A549 (cell line): Measurements from ENCODE around the gene UST. TPM values are rescaled to one million over a fixed set of nuclear protein-coding genes. Genes with fewer than 3 reads are reported as not detected.

Experiments
- ATAC-seq, 2 experiments: fragments of 200-7000 bp in 1 of 2; fragments of >200 bp in 1 of 2; cut with Nextera tagmentation in 1 of 2; cut with Tn5 transposase in 1 of 2; 3 replicates each; pipeline versions ENCODE4 v1.8.0 to v1.9.1; 2018 to 2020; ENCODE audit warnings: mild to moderate bottlenecking in 1 of 2, moderate library complexity in 1 of 2
- CTCF ChIA-PET: fragments of 300-600 bp; sonication (Branson Sonifier 250); formaldehyde crosslinking; extraction: SDS; loops from one replicate; lab custom pipeline; 2021; ENCODE audit warnings: antibody characterized with exemption, inconsistent platforms; lab: Yijun Ruan, JAX
- POLR2A ChIA-PET: fragments of 350-600 bp; formaldehyde crosslinking; extraction: SDS; loops from one replicate; lab custom pipeline; 2021; ENCODE audit warnings: antibody characterized with exemption, inconsistent platforms; lab: Yijun Ruan, JAX
- DNase-seq, 2 experiments: peaks; one replicate each; pipeline versions ENCODE4 v3.0.0 to v3.0.0-alpha.2; 2011 to 2016; ENCODE audit warnings: low read depth in 1 of 2, low spot score in 1 of 2
- FAIRE-seq: peaks from 2 replicates; lab custom pipeline; 2011; peaks lifted over from hg19 to GRCh38; lab: Jason Lieb, UNC
- H3K27ac ChIP-seq, 2 experiments: fragments of >200 bp; sonication (Bioruptor Twin); formaldehyde crosslinking; 3 replicates each; pipeline ENCODE4 v1.5.1; 2016 to 2017
- H3K4me1 ChIP-seq: fragments of >200 bp; sonication (Bioruptor Twin); formaldehyde crosslinking; 3 replicates; pipeline ENCODE4 v1.6.1; 2016
- H3K4me2 ChIP-seq: fragments of >200 bp; sonication (Bioruptor Twin); formaldehyde crosslinking; 3 replicates; pipeline ENCODE4 v1.6.1; 2016
- H3K4me3 ChIP-seq: fragments of >200 bp; sonication (Bioruptor Twin); formaldehyde crosslinking; 3 replicates; pipeline ENCODE4 v1.5.1; 2016
- H3K9me3 ChIP-seq: fragments of >200 bp; sonication (Bioruptor Twin); formaldehyde crosslinking; 3 replicates; pipeline ENCODE4 v1.6.1; 2016
- CBX2 ChIP-seq: fragments of 200-600 bp; sonication (generic); IDR thresholded peaks from 2 replicates; pipeline ENCODE4 v1.6.1; 2016; ENCODE audit warnings: low read depth, mild to moderate bottlenecking, borderline replicate concordance
- CEBPB ChIP-seq, 2 experiments: fragments of >200 bp in 1 of 2; sonication (Bioruptor Twin) in 1 of 2; formaldehyde crosslinking in 1 of 2; IDR thresholded peaks; 2 replicates each; pipeline ENCODE4 v1.6.1; 2012 to 2016
- CHD2 ChIP-seq: fragments of 150-350 bp; IDR thresholded peaks from 2 replicates; pipeline ENCODE4 v1.6.1; 2014; ENCODE audit warnings: low read length; ENCODE audit not compliant: partially characterized antibody
- CTCF ChIP-seq: fragments of >200 bp; sonication (Bioruptor Twin); formaldehyde crosslinking; IDR thresholded peaks from 3 replicates; pipeline ENCODE4 v1.5.1; 2016
- FOXS1 ChIP-seq: fragments of 250-450 bp; sonication (Bioruptor Pico); IDR thresholded peaks from 2 replicates; pipeline ENCODE4 v1.5.0; 2020; ENCODE audit warnings: mild to moderate bottlenecking, moderate library complexity
- HES2 ChIP-seq: fragments of >200 bp; sonication (Bioruptor Twin); formaldehyde crosslinking; IDR thresholded peaks from 2 replicates; pipeline ENCODE4 v1.6.1; 2016
- HOXB5 ChIP-seq: fragments of 250-450 bp; sonication (Bioruptor Pico); IDR thresholded peaks from 2 replicates; pipeline ENCODE4 v1.5.0; 2020; ENCODE audit warnings: mild to moderate bottlenecking, moderate library complexity
- MAX ChIP-seq: IDR thresholded peaks from 2 replicates; pipeline ENCODE4 v1.6.1; 2012
- POLR2AphosphoS2 ChIP-seq: conservative IDR thresholded peaks from 2 replicates; pipeline ENCODE4 v1.6.1; 2012; ENCODE audit warnings: low read length, improper control_type of control experiment, inconsistent platforms
- RAD21 ChIP-seq, 2 experiments: fragments of >200 bp in 1 of 2; sonication (Bioruptor Twin) in 1 of 2; formaldehyde crosslinking in 1 of 2; IDR thresholded peaks in 1 of 2; conservative IDR thresholded peaks in 1 of 2; 2 replicates in 1 of 2; 3 replicates in 1 of 2; pipeline ENCODE4 v1.6.1; 2012 to 2018; ENCODE audit warnings: inconsistent platforms in 1 of 2
- RARB ChIP-seq: fragments of 250-450 bp; sonication (Bioruptor Pico); IDR thresholded peaks from 2 replicates; pipeline ENCODE4 v1.8.0; 2021; ENCODE audit warnings: mild to moderate bottlenecking, moderate library complexity
- RCOR1 ChIP-seq: fragments of 150-350 bp; IDR thresholded peaks from 2 replicates; pipeline ENCODE4 v1.6.1; 2014; ENCODE audit warnings: antibody characterized with exemption, low read length, low read depth
- REST ChIP-seq: fragments of 200-600 bp; sonication (generic); IDR thresholded peaks from 2 replicates; pipeline ENCODE4 v1.6.1; 2016; ENCODE audit warnings: antibody characterized with exemption, mild to moderate bottlenecking, moderate library complexity
- RNF2 ChIP-seq: fragments of 200-600 bp; sonication (generic); IDR thresholded peaks from 2 replicates; pipeline ENCODE4 v1.6.1; 2016; ENCODE audit warnings: low read depth, mild to moderate bottlenecking, antibody characterized with exemption, moderate library complexity, borderline replicate concordance
- SREBF2 ChIP-seq: fragments of 450-650 bp; IDR thresholded peaks from 2 replicates; pipeline ENCODE4 v1.6.1; 2014; ENCODE audit warnings: mild to moderate bottlenecking, moderate library complexity
- TFCP2L1 ChIP-seq: fragments of 250-450 bp; sonication (Bioruptor Pico); IDR thresholded peaks from 2 replicates; pipeline ENCODE4 v1.5.0; 2021; ENCODE audit warnings: mild to moderate bottlenecking
- ZFP36 ChIP-seq: fragments of 450-650 bp; IDR thresholded peaks from 2 replicates; pipeline ENCODE4 v1.6.1; 2014; ENCODE audit warnings: borderline replicate concordance; ENCODE audit not compliant: partially characterized antibody
- ZSCAN20 ChIP-seq: fragments of 250-450 bp; sonication (Bioruptor Pico); IDR thresholded peaks from 2 replicates; pipeline ENCODE4 v1.8.0; 2022; ENCODE audit warnings: mild to moderate bottlenecking, moderate library complexity
- WGBS: methylation state at CpG from one replicate; pipeline ENCODE4 v1.1.6; 2017; ENCODE audit errors: missing lambda C conversion rate; 5-methylcytosine and 5-hydroxymethylcytosine counted together
- polyA plus RNA-seq, 4 experiments: library from polyadenylated mRNA; depleted of rRNA in 3 of 4; stranded (reverse); fragments of >200 nt; fragmentation: RNase III in 1 of 4; extraction: RNeasy Plus Mini Kit Qiagen cat#74134 plus additional on column Dnase treatment in 1 of 4; gene quantifications; 2 replicates in 3 of 4; 3 replicates in 1 of 4; pipeline ENCODE4 v1.2.3, GENCODE V29; 2011 to 2017

UST gene
- polyA plus RNA-seq, 2 of the 4 experiments (the other 2 are of a cell fraction), result 0.54 to 1.7 TPM

- no peak for FAIRE-seq
- ChIA-PET POLR2A (no interaction called here), CTCF (no interaction called here)
- no peaks in the 10 kb centered on the region for H3K9me3 ChIP-seq
- no peak for ATAC-seq
- H3K4me2 ChIP-seq, result no peak overlapping the region
- no peak overlapping the region for H3K4me3 ChIP-seq
- H3K27ac ChIP-seq, result no peak overlapping the region
- DNase-seq, result no peak
- 77% methylated on average over 4 of the region's 4 CpGs for WGBS
- no peaks in the 10 kb centered on the region for H3K4me1 ChIP-seq
- TF ChIP-seq RARB (CRISPR knock-in tag) (no peak), RCOR1 (no peak), POLR2AphosphoS2 (no peak)
These were observed 9.0 kb upstream of the UST start for GRCh38 chr6:148737806-148738205.

DNA sequence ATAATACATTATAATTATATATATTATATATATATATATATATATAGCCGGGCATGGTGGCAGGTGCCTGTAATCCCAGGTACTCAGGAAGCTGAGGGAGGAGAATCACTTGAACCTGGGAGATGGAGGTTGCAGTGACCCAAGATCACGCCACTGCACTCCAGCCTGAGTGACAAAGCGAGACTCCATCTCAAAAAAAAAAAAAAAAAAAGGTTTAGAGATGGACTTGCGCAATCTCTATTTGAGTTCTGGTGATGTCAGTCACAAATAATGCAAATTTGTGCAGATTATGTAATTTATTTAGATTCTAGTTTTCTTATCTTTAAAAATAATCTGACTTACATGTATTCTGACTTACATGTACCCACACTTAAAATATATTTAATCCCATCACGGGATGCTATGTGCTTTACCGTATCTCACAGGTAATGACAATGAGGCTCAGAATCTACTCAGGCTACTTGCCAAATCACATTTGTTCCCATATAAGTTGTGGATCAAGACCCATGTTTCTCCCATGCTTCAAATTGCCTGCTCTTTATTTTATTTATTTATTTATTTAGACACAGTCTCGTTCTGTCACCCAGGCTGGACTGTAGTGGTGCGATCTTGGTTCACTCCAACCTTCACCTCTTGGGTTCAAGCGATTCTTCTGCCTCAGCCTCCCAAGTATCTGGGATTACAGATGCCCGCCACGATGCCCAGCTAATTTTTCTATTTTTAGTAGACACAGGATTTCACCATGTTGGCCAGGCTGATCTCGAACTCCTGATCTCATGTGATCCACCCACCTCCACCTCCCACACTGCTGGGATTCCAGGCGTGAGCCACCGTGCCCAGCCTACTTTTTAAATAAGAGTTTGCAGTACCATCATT, 7.6 kb upstream of the UST start:
- DNase-seq, result no peak
- no peak for ATAC-seq
- H3K4me3 ChIP-seq, result no peak overlapping the region
- H3K4me2 ChIP-seq, result no peak overlapping the region
- H3K9me3 ChIP-seq, result no peaks in the 10 kb centered on the region
- H3K27ac ChIP-seq, result no peak overlapping the region
- no peaks in the 10 kb centered on the region for H3K4me1 ChIP-seq
- TF ChIP-seq CEBPB (IDR thresholded peaks at IDR 0.05), result peak; percentile 34 to 67; a peak in 3 of 4 replicates
- TF ChIP-seq RAD21 (conservative IDR thresholded peaks at IDR 0.05 in 1 of 2, IDR thresholded peaks at IDR 0.05 in 1 of 2), result no peak
- WGBS, result 65% methylated on average over 14 of the region's 14 CpGs
- ChIA-PET CTCF (no interaction called here), POLR2A (no interaction called here)
- FAIRE-seq, result no peak

- Histone ChIP-seq H3K9me3 (no peaks in the 10 kb centered on the region), H3K4me2 (no peak overlapping the region), H3K4me1 (no peaks in the 10 kb centered on the region), H3K4me3 (no peak overlapping the region), H3K27ac (no peak overlapping the region)
- POLR2A ChIA-PET, result no interaction called here
- FAIRE-seq (no peak), ATAC-seq (no peak), DNase-seq (no peak)
- 67% methylated on average over 3 of the region's 3 CpGs for WGBS
- TF ChIP-seq ZSCAN20, result no peak
- TF ChIP-seq ZFP36, result no peak
- TF ChIP-seq CTCF, result no peak
- no peak for TF ChIP-seq SREBF2
- TF ChIP-seq RNF2, result no peak
- no peak for TF ChIP-seq CHD2
- no peak for TF ChIP-seq CBX2
- no peak for TF ChIP-seq REST
- no peak for TF ChIP-seq HES2
- TF ChIP-seq MAX, result no peak
- TF ChIP-seq FOXS1 (CRISPR knock-in tag), result no peak
- TF ChIP-seq TFCP2L1 (CRISPR knock-in tag), result no peak
- no peak for TF ChIP-seq HOXB5 (CRISPR knock-in tag)
- CTCF ChIA-PET, result no interaction called here
These were observed 7.1 kb upstream of the UST start for GRCh38 chr6:148739822-148740128.
